ENCODE results near the gene GFRAL. TPM values are rescaled to one million over a fixed set of nuclear protein-coding genes. Genes with fewer than 3 reads are reported as not detected.

The GFRAL gene
- total and polyA plus RNA-seq, 3 donors (not counting 1 experiment from before 2014, with no cell fraction given): not detected

Other genes with a start within 250 kb of the GFRAL start
- not detected for gene HCRTR2, start 153.0 kb upstream of the GFRAL start, total RNA-seq
- gene HCRTR2, start 153.0 kb upstream of the GFRAL start, polyA plus RNA-seq: not detected